OCI-LY1 (cell line): ENCODE results near the gene RILP.
"Not testable (repeated sequence)": the region's sequence is repeated elsewhere in the genome, so short reads cannot be mapped to it uniquely, and the experiment has no call there.

Experiments
- H2AFZ ChIP-seq: fragments of 200-600 bp; sonication (generic), shearing (Covaris generic); 2 replicates; pipeline ENCODE4 v1.6.0; 2014; ENCODE audit warnings: antibody characterized with exemption, mild to moderate bottlenecking, low read length
- H3F3A ChIP-seq: fragments of 200-600 bp; sonication (generic), shearing (Covaris generic); 2 replicates; pipeline ENCODE4 v1.6.0; 2014; ENCODE audit warnings: mild to moderate bottlenecking, antibody characterized with exemption, low read length, moderate library complexity; ENCODE audit not compliant: insufficient read depth
- H3K27ac ChIP-seq: fragments of 200-600 bp; sonication (generic); 2 replicates; pipeline ENCODE4 v1.5.1; 2014; ENCODE audit warnings: low read length, mixed run types, mild to moderate bottlenecking, low read depth; ENCODE audit not compliant: poor library complexity, severe bottlenecking
- H3K27me3 ChIP-seq: fragments of 200-600 bp; sonication (generic); 2 replicates; pipeline ENCODE4 v1.6.0; 2014; ENCODE audit warnings: antibody characterized with exemption, mild to moderate bottlenecking, low read length, moderate library complexity; ENCODE audit not compliant: insufficient read depth
- H3K36me3 ChIP-seq: fragments of 200-600 bp; sonication (generic); 2 replicates; pipeline ENCODE4 v1.6.1; 2014; ENCODE audit warnings: mild to moderate bottlenecking, antibody characterized with exemption, low read length, moderate library complexity, mixed read lengths; ENCODE audit not compliant: insufficient read depth
- H3K4me1 ChIP-seq: fragments of 200-600 bp; sonication (generic); 2 replicates; pipeline ENCODE4 v1.5.1; 2014; ENCODE audit warnings: mild to moderate bottlenecking, low read length, moderate library complexity; ENCODE audit not compliant: insufficient read depth, severe bottlenecking
- H3K4me2 ChIP-seq: fragments of 200-600 bp; sonication (generic), shearing (Covaris generic); 2 replicates; pipeline ENCODE4 v1.6.1; 2014; ENCODE audit warnings: low read length
- H3K4me3 ChIP-seq: fragments of 200-600 bp; sonication (generic); 2 replicates; pipeline ENCODE4 v1.5.1; 2014; ENCODE audit warnings: low read length, low read depth, mild to moderate bottlenecking, mixed read lengths; ENCODE audit not compliant: poor library complexity, severe bottlenecking
- H3K79me2 ChIP-seq: fragments of 200-600 bp; shearing (Covaris generic); 2 replicates; pipeline ENCODE4 v1.6.1; 2016; ENCODE audit warnings: mixed run types, low read length, mixed read lengths; ENCODE audit not compliant: insufficient read depth
- H3K9ac ChIP-seq: fragments of 200-600 bp; sonication (generic), shearing (Covaris generic); 2 replicates; pipeline ENCODE4 v1.6.1; 2014; ENCODE audit warnings: mild to moderate bottlenecking, low read length, mixed read lengths
- H3K9me2 ChIP-seq: fragments of 200-600 bp; sonication (generic), shearing (Covaris generic); 2 replicates; pipeline ENCODE4 v1.6.1; 2014; ENCODE audit warnings: low read depth, mild to moderate bottlenecking, low read length, mixed read lengths
- H3K9me3 ChIP-seq: fragments of 200-600 bp; shearing (Covaris generic); 2 replicates; pipeline ENCODE4 v1.6.1; 2014; ENCODE audit warnings: low read length, mixed read lengths
- H4K20me1 ChIP-seq: fragments of 200-600 bp; sonication (generic), shearing (Covaris generic); 2 replicates; pipeline ENCODE4 v1.6.0; 2016; ENCODE audit warnings: mild to moderate bottlenecking, low read length; ENCODE audit not compliant: insufficient read depth
- CTCF ChIP-seq: fragments of 200-600 bp; sonication (generic), shearing (Covaris generic); IDR thresholded peaks from 2 replicates; pipeline ENCODE4 v1.5.1; 2017; ENCODE audit warnings: mild to moderate bottlenecking, antibody characterized with exemption, low read length, moderate library complexity, mixed read lengths
- EZH2 ChIP-seq: fragments of 200-600 bp; sonication (generic), shearing (Covaris generic); IDR thresholded peaks from 2 replicates; pipeline ENCODE4 v1.8.0; 2017; ENCODE audit warnings: borderline replicate concordance, mixed run types, mild to moderate bottlenecking, antibody characterized with exemption, low read length, moderate library complexity, mixed read lengths

RILP gene

GRCh38 chr17:1653735-1654134 is 4.1 kb upstream of the RILP start:
- Histone ChIP-seq H3K27ac (no peak overlapping the region), H3K79me2 (no peaks in the 10 kb centered on the region), H3F3A (no peaks in the 10 kb centered on the region)

GRCh38 chr17:1652794-1653193 is 3.1 kb upstream of the RILP start:
- H3K4me2 ChIP-seq, H3K79me2 ChIP-seq, H3K27me3 ChIP-seq, H3K9me2 ChIP-seq, H3K9me3 ChIP-seq, H4K20me1 ChIP-seq, H3K4me3 ChIP-seq, H2AFZ ChIP-seq, H3K9ac ChIP-seq, H3K27ac ChIP-seq, H3F3A ChIP-seq: not testable (repeated sequence)
- Histone ChIP-seq H3K36me3 (peaks cover 75% of the 10 kb centered on the region), H3K4me1 (peaks cover 17% of the 10 kb centered on the region)

More at GRCh38 chr17:1653735-1654134, 4.1 kb upstream of the RILP start:
- Histone ChIP-seq H3K9me2 (no peaks in the 10 kb centered on the region), H3K4me2 (no peak overlapping the region), H3K9ac (no peak overlapping the region), H3K4me1 (peaks cover 10% of the 10 kb centered on the region), H3K4me3 (no peak overlapping the region), H3K36me3 (peaks cover 84% of the 10 kb centered on the region), H4K20me1 (no peaks in the 10 kb centered on the region), H3K27me3 (no peaks in the 10 kb centered on the region), H2AFZ (no peak overlapping the region), H3K9me3 (no peaks in the 10 kb centered on the region)
- TF ChIP-seq EZH2, result no peak

GRCh38 chr17:1651559-1651844 is 1.8 kb upstream of the RILP start:
- Histone ChIP-seq H3K9ac (no peak overlapping the region), H3K4me2 (no peak overlapping the region), H4K20me1 (no peaks in the 10 kb centered on the region), H3K9me3 (no peaks in the 10 kb centered on the region), H3K4me1 (peaks cover 17% of the 10 kb centered on the region), H3F3A (no peaks in the 10 kb centered on the region), H3K4me3 (no peak overlapping the region), H3K27me3 (no peaks in the 10 kb centered on the region), H2AFZ (no peak overlapping the region), H3K79me2 (no peaks in the 10 kb centered on the region), H3K27ac (no peak overlapping the region), H3K9me2 (no peaks in the 10 kb centered on the region), H3K36me3 (peaks cover 64% of the 10 kb centered on the region)
- TF ChIP-seq CTCF (no peak), EZH2 (no peak)

GRCh38 chr17:1650731-1651558 is 1.3 kb upstream of the RILP start:
- no peaks in the 10 kb centered on the region for H3K9me2 ChIP-seq
- no peaks in the 10 kb centered on the region for H4K20me1 ChIP-seq
- no peaks in the 10 kb centered on the region for H3K9me3 ChIP-seq
- H2AFZ ChIP-seq, result no peak overlapping the region
- peaks cover 17% of the 10 kb centered on the region for H3K4me1 ChIP-seq
- no peak overlapping the region for H3K4me3 ChIP-seq
- no peaks in the 10 kb centered on the region for H3F3A ChIP-seq
- H3K9ac ChIP-seq, result no peak overlapping the region
- H3K27me3 ChIP-seq, result no peaks in the 10 kb centered on the region
- no peak overlapping the region for H3K4me2 ChIP-seq
- no peaks in the 10 kb centered on the region for H3K79me2 ChIP-seq
- no peak overlapping the region for H3K27ac ChIP-seq
- TF ChIP-seq EZH2 (no peak), CTCF (no peak)
- peaks cover 58% of the 10 kb centered on the region for H3K36me3 ChIP-seq
